Fibroblast of lung (primary cell): ENCODE measurements around the gene PTMA.
"Not testable (repeated sequence)": the region's sequence is repeated elsewhere in the genome, so short reads cannot be mapped to it uniquely, and the experiment has no call there.

Source experiments
- CTCF ChIP-seq, 2 donors: IDR thresholded peaks in 1 of 2; conservative IDR thresholded peaks in 1 of 2; 1 replicate in 1 of 2; 2 replicates in 1 of 2; pipeline ENCODE4 v1.5.1; 2011 to 2012; ENCODE audit warnings: low read length in 2 of 2, control low read depth in 1 of 2, inconsistent platforms in 1 of 2, low read depth in 1 of 2, mild to moderate bottlenecking in 1 of 2
- EZH2 ChIP-seq: IDR thresholded peaks from 2 replicates; pipeline ENCODE4 v1.5.1; 2012; ENCODE audit warnings: low read length, control low read depth, mild to moderate bottlenecking; ENCODE audit errors: missing control alignments

GRCh38 chr2:231712451-231713021 is 4.2 kb downstream of the PTMA start:
- not testable (repeated sequence) for TF ChIP-seq CTCF (conservative IDR thresholded peaks at IDR 0.05 in 1 of 2, IDR thresholded peaks at IDR 0.05 in 1 of 2; ENCODE audit: low read depth in 1 of 2, low read length in 2 of 2); EZH2
